Activated naive CD4-positive, alpha-beta T cell treated with anti-CD3 and anti-CD28 coated beads, Interleukin-2, amount 50 U/mL, for 16 hours (primary cell): ENCODE results near the gene KIAA0040.

Source experiments
- DNase-seq: peaks from one replicate; pipeline ENCODE4 v3.0.0-alpha.2; 2020

The KIAA0040 gene

GRCh38 chr1:175200678-175201521, 8.3 kb upstream of the KIAA0040 start:
- DNase-seq: no peak

GRCh38 chr1:175198332-175198731, 5.8 kb upstream of the KIAA0040 start:
- no peak for DNase-seq

- DNase-seq: no peak
Measured at GRCh38 chr1:175197531-175197930, 5.0 kb upstream of the KIAA0040 start.

- no peak for DNase-seq
Measured at GRCh38 chr1:175195798-175196197, 3.2 kb upstream of the KIAA0040 start.

- no peak for DNase-seq
Measured at GRCh38 chr1:175195281-175195680, 2.7 kb upstream of the KIAA0040 start.

GRCh38 chr1:175193527-175193910, 943 bp upstream of the KIAA0040 start:
- no peak for DNase-seq

- DNase-seq: peak; percentile 42
Measured at GRCh38 chr1:175192111-175192629, 406 bp downstream of the KIAA0040 start.

GRCh38 chr1:175191659-175192058, 917 bp downstream of the KIAA0040 start:
- DNase-seq: peak; percentile 26

- peak; percentile 60 for DNase-seq
Measured at GRCh38 chr1:175188936-175189335, 3.6 kb downstream of the KIAA0040 start.

GRCh38 chr1:175186433-175187160, 6.0 kb downstream of the KIAA0040 start:
- no peak for DNase-seq

- DNase-seq: no peak
Measured at GRCh38 chr1:175185903-175186302, 6.7 kb downstream of the KIAA0040 start.

- DNase-seq: no peak
Measured at GRCh38 chr1:175183586-175183985, 9.0 kb downstream of the KIAA0040 start.

- no peak for DNase-seq
Measured at GRCh38 chr1:175182201-175182746, 10.3 kb downstream of the KIAA0040 start.

GRCh38 chr1:175179837-175180590, 12.6 kb downstream of the KIAA0040 start:
- no peak for DNase-seq

- no peak for DNase-seq
Measured at GRCh38 chr1:175178456-175178855, 14.1 kb downstream of the KIAA0040 start.

GRCh38 chr1:175178056-175178455, 14.5 kb downstream of the KIAA0040 start:
- DNase-seq: no peak

GRCh38 chr1:175176246-175176645, 16.3 kb downstream of the KIAA0040 start:
- DNase-seq: no peak

GRCh38 chr1:175174309-175175102, 18.1 kb downstream of the KIAA0040 start:
- no peak for DNase-seq

GRCh38 chr1:175173531-175173930, 19.0 kb downstream of the KIAA0040 start:
- DNase-seq: no peak

- no peak for DNase-seq
Measured at GRCh38 chr1:175172503-175172902, 20.1 kb downstream of the KIAA0040 start.

GRCh38 chr1:175171036-175171913, 21.3 kb downstream of the KIAA0040 start:
- DNase-seq: no peak
